Thyroid gland (tissue), 4 donors: ENCODE data around the gene B4GALT3.

Experiments
- POLR2A ChIP-seq, 2 donors: fragments of 450-650 bp; IDR thresholded peaks; one replicate each; pipeline ENCODE4 v1.6.1; 2017; ENCODE audit warnings: antibody characterized with exemption in 2 of 2, mild to moderate bottlenecking in 2 of 2, moderate library complexity in 1 of 2
- TF ChIP-seq, protein P1 (sequence below), 6 experiments: fragments of 200-600 bp in 3 of 6; fragments of 450-650 bp in 3 of 6; sonication (generic) in 3 of 6; IDR thresholded peaks; one replicate each; pipeline ENCODE4 v1.5.1; 2016 to 2019; ENCODE audit warnings: antibody characterized with exemption in 6 of 6, mild to moderate bottlenecking in 2 of 6, inconsistent platforms in 1 of 6, moderate library complexity in 1 of 6

- TF ChIP-seq POLR2A (IDR thresholded peaks at IDR 0.05), result no peak
- TF ChIP-seq, protein P1, sequence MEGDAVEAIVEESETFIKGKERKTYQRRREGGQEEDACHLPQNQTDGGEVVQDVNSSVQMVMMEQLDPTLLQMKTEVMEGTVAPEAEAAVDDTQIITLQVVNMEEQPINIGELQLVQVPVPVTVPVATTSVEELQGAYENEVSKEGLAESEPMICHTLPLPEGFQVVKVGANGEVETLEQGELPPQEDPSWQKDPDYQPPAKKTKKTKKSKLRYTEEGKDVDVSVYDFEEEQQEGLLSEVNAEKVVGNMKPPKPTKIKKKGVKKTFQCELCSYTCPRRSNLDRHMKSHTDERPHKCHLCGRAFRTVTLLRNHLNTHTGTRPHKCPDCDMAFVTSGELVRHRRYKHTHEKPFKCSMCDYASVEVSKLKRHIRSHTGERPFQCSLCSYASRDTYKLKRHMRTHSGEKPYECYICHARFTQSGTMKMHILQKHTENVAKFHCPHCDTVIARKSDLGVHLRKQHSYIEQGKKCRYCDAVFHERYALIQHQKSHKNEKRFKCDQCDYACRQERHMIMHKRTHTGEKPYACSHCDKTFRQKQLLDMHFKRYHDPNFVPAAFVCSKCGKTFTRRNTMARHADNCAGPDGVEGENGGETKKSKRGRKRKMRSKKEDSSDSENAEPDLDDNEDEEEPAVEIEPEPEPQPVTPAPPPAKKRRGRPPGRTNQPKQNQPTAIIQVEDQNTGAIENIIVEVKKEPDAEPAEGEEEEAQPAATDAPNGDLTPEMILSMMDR (IDR thresholded peaks at IDR 0.05), result no peak
These were observed 42.0 kb upstream of the B4GALT3 start for GRCh38 chr1:161219078-161219892.
